Nephron (organoid): ENCODE measurements around the gene GNAZ.

Experiments used
- H3K27ac Mint-ChIP-seq, 3 experiments: 2 replicates each; pipeline ENCODE4 v1.8.0; 2020; ENCODE audit warnings: mixed read lengths in 3 of 3, mild to moderate bottlenecking in 2 of 3, moderate library complexity in 1 of 3
- H3K27me3 Mint-ChIP-seq: 2 replicates; pipeline ENCODE4 v1.8.0; 2021; ENCODE audit warnings: low read depth, mild to moderate bottlenecking, moderate library complexity, mixed read lengths
- H3K36me3 Mint-ChIP-seq: 2 replicates; pipeline ENCODE4 v1.8.0; 2020; ENCODE audit warnings: low read depth, mixed read lengths
- H3K4me1 Mint-ChIP-seq: 2 replicates; pipeline ENCODE4 v1.8.0; 2020; ENCODE audit warnings: mixed read lengths
- H3K4me3 Mint-ChIP-seq, 3 experiments: 2 replicates each; pipeline ENCODE4 v1.8.0; 2020; ENCODE audit warnings: mild to moderate bottlenecking in 3 of 3, mixed read lengths in 3 of 3, moderate library complexity in 2 of 3
- H3K9me3 Mint-ChIP-seq: 2 replicates; pipeline ENCODE4 v1.8.0; 2020; ENCODE audit warnings: mixed read lengths
- TF ChIP-seq, protein P1 (sequence below), 3 experiments: fragments of 200-600 bp; sonication (generic); IDR thresholded peaks; one replicate each; pipeline ENCODE4 v1.5.0; 2021; ENCODE audit warnings: antibody characterized with exemption in 3 of 3; ENCODE audit not compliant: unreplicated experiment in 3 of 3

Gene GNAZ

DNA sequence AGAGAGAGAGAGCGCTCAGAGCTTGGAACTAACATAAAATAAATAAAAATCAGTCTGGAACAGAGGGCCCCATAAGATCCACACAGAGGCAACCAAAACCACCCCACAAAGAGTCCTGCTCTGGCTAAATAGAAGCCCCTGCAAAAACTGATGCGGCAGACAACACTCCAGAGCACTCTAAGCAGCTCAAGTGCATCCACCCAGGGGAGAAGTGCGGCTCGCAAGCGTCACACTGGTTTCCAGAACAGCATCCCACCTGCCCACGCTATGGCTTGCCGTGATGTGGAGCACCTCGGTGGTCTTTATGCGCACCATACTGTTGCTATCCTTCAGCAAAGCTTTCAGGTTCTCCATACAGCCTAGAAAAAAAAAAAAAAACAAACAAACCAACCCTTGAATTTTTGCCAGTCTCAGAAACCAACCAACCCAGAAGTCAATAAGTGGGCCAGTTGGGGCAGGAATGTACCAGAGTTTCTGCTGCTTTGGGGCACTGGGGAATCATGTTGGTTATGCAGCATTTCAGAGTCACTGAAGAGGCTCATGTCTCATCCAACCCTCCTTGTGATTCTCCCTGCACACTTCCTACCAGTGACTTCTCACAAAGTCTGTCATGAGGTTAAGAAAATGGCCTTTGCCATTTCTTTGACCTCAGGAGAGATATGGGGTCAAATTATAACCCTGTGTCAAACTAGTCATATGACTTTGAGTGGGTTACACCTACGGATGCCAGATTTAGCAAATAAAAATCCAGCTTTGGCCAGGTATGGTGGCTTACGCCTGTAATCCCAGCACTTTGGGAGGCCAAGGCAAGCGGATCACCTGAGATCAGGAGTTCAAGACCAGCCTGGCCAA, 68.5 kb downstream of the GNAZ start:
- no peaks in the 10 kb centered on the region for H3K36me3 Mint-ChIP-seq
- H3K4me1 Mint-ChIP-seq, result peaks cover 14% of the 10 kb centered on the region
- no peak overlapping the region for H3K27ac Mint-ChIP-seq
- TF ChIP-seq, protein P1, sequence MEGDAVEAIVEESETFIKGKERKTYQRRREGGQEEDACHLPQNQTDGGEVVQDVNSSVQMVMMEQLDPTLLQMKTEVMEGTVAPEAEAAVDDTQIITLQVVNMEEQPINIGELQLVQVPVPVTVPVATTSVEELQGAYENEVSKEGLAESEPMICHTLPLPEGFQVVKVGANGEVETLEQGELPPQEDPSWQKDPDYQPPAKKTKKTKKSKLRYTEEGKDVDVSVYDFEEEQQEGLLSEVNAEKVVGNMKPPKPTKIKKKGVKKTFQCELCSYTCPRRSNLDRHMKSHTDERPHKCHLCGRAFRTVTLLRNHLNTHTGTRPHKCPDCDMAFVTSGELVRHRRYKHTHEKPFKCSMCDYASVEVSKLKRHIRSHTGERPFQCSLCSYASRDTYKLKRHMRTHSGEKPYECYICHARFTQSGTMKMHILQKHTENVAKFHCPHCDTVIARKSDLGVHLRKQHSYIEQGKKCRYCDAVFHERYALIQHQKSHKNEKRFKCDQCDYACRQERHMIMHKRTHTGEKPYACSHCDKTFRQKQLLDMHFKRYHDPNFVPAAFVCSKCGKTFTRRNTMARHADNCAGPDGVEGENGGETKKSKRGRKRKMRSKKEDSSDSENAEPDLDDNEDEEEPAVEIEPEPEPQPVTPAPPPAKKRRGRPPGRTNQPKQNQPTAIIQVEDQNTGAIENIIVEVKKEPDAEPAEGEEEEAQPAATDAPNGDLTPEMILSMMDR (IDR thresholded peaks at IDR 0.05; ENCODE audit: unreplicated experiment in 3 of 3), result no peak
- peaks cover 5% of the 10 kb centered on the region for H3K27me3 Mint-ChIP-seq
- H3K9me3 Mint-ChIP-seq, result no peaks in the 10 kb centered on the region
- H3K4me3 Mint-ChIP-seq, result peak overlapping the region in 1 of 3 experiments; percentile 12

DNA sequence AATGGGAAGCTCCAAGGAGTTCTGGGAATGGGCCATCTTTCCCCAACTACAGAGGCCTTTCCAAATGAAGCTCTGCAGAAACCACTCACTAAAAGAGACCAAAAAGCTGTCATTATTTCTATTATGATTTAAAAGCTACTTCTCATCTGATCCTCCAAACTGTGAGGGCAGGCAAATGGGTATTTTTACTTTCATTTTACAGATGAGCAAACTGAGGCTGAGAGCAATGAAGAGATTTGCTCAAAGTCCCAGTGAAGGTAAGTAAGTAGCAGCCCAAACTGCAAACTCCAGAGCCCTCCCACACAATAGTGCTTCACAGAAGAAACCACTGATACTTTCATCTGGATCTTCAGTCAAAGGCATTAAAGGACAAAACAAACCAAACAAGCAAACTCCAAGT, 70.1 kb downstream of the GNAZ start:
- no peaks in the 10 kb centered on the region for H3K36me3 Mint-ChIP-seq
- peaks cover 5% of the 10 kb centered on the region for H3K27me3 Mint-ChIP-seq
- H3K27ac Mint-ChIP-seq, result no peak overlapping the region
- TF ChIP-seq, protein P1 (IDR thresholded peaks at IDR 0.05; ENCODE audit: unreplicated experiment in 3 of 3), result no peak
- no peak overlapping the region for H3K4me3 Mint-ChIP-seq
- no peaks in the 10 kb centered on the region for H3K9me3 Mint-ChIP-seq
- H3K4me1 Mint-ChIP-seq, result peaks cover 19% of the 10 kb centered on the region

DNA sequence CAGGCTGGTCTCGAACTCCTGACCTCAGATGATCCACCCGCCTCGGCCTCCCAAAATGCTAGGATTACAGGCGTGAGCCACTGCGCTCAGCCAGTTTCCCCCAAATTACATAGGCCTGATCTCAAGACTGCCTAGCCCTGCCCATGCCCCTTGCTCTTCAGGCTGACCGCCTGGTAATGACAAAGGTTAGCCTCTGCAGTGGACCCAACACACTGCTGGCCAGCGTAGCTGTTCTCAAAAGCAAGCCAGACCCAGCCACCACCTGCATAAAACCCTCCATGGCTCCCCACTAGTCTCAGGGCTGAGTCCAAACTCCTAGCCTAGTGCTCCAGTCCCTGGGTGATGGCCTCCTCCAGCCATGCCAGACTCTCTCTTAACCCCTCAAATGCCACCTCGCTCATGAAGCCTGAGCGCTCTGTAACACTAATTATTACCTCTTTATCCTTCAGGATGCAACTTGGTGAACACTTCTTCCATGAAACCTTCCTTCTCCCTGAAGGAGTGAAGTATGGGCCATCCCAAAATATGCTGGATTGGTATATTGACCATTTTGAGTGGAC, 72.3 kb downstream of the GNAZ start:
- H3K27me3 Mint-ChIP-seq, result peaks cover 5% of the 10 kb centered on the region
- peak overlapping the region; percentile 87 to 98 (median 96) for H3K27ac Mint-ChIP-seq
- TF ChIP-seq, protein P1 (IDR thresholded peaks at IDR 0.05; ENCODE audit: unreplicated experiment in 3 of 3), result no peak
- peak overlapping the region; percentile 52 to 78 (median 74) for H3K4me3 Mint-ChIP-seq
- peaks cover 25% of the 10 kb centered on the region for H3K4me1 Mint-ChIP-seq
- H3K36me3 Mint-ChIP-seq, result no peaks in the 10 kb centered on the region
- no peaks in the 10 kb centered on the region for H3K9me3 Mint-ChIP-seq

DNA sequence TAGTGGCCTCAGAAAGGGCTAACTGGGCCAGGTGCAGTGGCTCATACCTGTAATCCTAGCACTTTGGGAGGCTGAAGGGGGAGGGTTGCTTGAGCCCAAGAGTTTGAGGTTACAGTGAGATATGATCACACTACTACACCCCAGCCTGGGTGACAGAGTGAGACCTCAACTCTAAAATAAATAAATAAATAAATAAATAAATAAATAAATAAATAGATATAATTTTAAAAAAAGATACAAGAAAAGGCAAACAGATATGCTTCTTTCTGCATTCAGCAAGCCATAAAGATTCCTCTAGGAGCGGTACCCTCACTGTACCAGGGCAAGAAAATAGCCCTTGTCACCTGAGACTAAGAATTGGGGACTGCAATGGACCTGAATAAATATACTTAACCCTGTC, 72.8 kb downstream of the GNAZ start:
- Mint-ChIP-seq H3K36me3 (no peaks in the 10 kb centered on the region), H3K27ac (peak overlapping the region; percentile 87 to 98 (median 96)), H3K4me1 (peaks cover 27% of the 10 kb centered on the region), H3K4me3 (peak overlapping the region in 2 of 3 experiments; percentile 52 to 65), H3K9me3 (no peaks in the 10 kb centered on the region), H3K27me3 (peaks cover 5% of the 10 kb centered on the region)
- TF ChIP-seq, protein P1 (IDR thresholded peaks at IDR 0.05; ENCODE audit: unreplicated experiment in 3 of 3), result no peak

DNA sequence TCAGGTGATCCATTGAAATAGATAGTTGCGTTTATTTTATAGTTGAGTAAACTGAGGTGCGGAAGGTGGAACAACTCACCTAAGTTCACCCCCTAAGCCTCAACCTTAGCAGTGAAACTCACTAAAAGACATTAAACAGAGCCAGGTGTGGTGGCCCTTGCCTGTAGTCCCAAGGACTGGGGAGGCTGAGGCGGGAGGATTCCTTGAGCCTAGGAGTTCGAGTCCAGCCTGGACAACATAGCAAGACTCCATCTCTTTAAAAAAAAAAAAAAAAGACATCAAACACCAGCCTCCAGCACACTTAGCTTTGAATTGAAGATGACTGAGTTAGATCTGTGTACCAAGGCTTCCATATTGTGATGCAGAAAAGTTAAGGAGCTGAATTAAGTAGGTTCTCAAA, 74.1 kb downstream of the GNAZ start:
- H3K27ac Mint-ChIP-seq, result peak overlapping the region in 2 of 3 experiments; percentile 85 to 89
- H3K27me3 Mint-ChIP-seq, result peaks cover 5% of the 10 kb centered on the region
- peaks cover under 1% of the 10 kb centered on the region for H3K36me3 Mint-ChIP-seq
- TF ChIP-seq, protein P1 (IDR thresholded peaks at IDR 0.05; ENCODE audit: unreplicated experiment in 3 of 3), result no peak
- peak overlapping the region; percentile 85 to 90 (median 86) for H3K4me3 Mint-ChIP-seq
- H3K4me1 Mint-ChIP-seq, result peaks cover 27% of the 10 kb centered on the region
- H3K9me3 Mint-ChIP-seq, result no peaks in the 10 kb centered on the region
